ENCODE measurements around the gene APBA1.

APBA1 gene

DNA sequence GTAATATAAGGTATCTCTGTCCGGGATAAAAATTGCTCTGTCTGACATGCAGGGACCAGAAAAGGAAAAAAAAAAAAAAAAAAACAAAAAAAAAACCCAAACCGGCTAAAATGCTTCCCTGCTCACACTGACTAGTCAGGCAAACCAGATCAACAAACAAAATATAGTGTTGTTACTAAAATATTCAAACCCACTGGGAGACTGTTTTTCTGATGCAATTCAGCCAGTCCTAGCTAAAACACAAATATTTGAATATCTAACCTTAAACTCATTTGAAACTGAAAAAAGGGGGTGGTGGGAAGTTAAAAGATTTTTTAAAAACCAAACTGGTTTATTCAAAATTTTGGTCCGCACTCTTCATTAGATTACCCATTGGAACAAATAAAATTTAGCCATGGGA lies 61.0 kb downstream of the APBA1 start:
- ChIA-PET POLR2A (ENCODE audit: low non-redundant PET) (no interaction called here), CTCF (interaction anchor here (0.6 to 0.8 kb wide), 2 partner anchors 32 to 114 kb away, joined by 3 read pairs; no protein-coding TSS in a partner anchor)
- DNase-seq (ENCODE audit: low spot score) = no peak
- H3K27ac ChIP-seq = no peak overlapping the region
- TF ChIP-seq, protein P1, sequence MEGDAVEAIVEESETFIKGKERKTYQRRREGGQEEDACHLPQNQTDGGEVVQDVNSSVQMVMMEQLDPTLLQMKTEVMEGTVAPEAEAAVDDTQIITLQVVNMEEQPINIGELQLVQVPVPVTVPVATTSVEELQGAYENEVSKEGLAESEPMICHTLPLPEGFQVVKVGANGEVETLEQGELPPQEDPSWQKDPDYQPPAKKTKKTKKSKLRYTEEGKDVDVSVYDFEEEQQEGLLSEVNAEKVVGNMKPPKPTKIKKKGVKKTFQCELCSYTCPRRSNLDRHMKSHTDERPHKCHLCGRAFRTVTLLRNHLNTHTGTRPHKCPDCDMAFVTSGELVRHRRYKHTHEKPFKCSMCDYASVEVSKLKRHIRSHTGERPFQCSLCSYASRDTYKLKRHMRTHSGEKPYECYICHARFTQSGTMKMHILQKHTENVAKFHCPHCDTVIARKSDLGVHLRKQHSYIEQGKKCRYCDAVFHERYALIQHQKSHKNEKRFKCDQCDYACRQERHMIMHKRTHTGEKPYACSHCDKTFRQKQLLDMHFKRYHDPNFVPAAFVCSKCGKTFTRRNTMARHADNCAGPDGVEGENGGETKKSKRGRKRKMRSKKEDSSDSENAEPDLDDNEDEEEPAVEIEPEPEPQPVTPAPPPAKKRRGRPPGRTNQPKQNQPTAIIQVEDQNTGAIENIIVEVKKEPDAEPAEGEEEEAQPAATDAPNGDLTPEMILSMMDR (conservative IDR thresholded peaks at IDR 0.05; ENCODE audit: low read depth) = no peak

DNA sequence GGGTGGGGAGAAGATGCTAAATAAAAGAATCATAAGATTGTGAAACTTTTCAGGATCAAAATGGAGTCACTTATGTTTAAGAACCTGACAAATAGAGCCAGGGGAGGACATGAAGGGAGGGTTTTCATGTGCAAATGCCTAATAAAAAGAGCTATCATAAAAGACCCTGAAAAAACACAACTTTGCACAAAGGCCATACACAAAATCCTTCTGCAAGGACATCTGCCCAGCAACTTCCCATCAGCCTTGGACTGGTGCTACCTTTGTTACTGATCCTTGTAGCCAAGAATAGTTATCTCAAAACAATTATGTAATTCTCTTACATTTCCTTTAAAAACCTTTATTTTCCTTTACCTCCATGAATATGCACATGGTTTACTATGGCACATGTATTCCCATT lies 63.0 kb downstream of the APBA1 start:
- DNase-seq (ENCODE audit: low spot score) = no peak
- ChIA-PET POLR2A (ENCODE audit: low non-redundant PET) (no interaction called here), CTCF (no interaction called here)
- TF ChIP-seq, protein P1 (conservative IDR thresholded peaks at IDR 0.05; ENCODE audit: low read depth) = no peak
- H3K27ac ChIP-seq = no peak overlapping the region

GRCh38 chr9:69606089-69606488 lies 66.1 kb downstream of the APBA1 start:
- H3K27ac ChIP-seq = no peak overlapping the region
- ChIA-PET POLR2A (ENCODE audit: low non-redundant PET) (no interaction called here), CTCF (no interaction called here)
- TF ChIP-seq, protein P1 (conservative IDR thresholded peaks at IDR 0.05; ENCODE audit: low read depth) = no peak
- DNase-seq (ENCODE audit: low spot score) = no peak

- no peak for DNase-seq (ENCODE audit: low spot score)
- CTCF ChIA-PET = no interaction called here
- TF ChIP-seq, protein P1 (conservative IDR thresholded peaks at IDR 0.05; ENCODE audit: low read depth) = no peak
- no peak overlapping the region for H3K27ac ChIP-seq
- POLR2A ChIA-PET (ENCODE audit: low non-redundant PET) = no interaction called here
Measured at GRCh38 chr9:69605406-69605805, 66.8 kb downstream of the APBA1 start.

GRCh38 chr9:69604568-69605219 lies 67.5 kb downstream of the APBA1 start:
- no peak for DNase-seq (ENCODE audit: low spot score)
- TF ChIP-seq, protein P1 (conservative IDR thresholded peaks at IDR 0.05; ENCODE audit: low read depth) = no peak
- H3K27ac ChIP-seq = no peak overlapping the region
- POLR2A ChIA-PET (ENCODE audit: low non-redundant PET) = no interaction called here
- CTCF ChIA-PET = no interaction called here

DNA sequence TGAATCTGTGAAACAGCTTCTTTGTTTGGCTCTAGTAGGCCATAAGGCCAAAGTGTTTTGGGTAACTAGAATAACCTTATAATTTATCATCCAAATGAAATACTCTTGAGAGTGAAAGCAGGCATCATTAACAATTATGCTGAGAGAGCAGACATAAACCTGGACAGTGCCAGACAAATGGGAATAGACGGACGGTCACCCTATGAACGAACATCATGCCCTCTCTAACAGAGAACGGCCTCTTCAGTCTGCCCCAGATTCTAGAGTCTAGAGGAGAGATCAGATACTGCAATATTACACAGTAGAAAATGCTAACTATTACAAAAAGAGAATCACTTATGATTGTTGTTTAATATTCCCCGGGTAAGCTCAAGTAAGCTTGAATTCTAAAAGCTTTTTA lies 68.5 kb downstream of the APBA1 start:
- no peak overlapping the region for H3K27ac ChIP-seq
- no peak for DNase-seq (ENCODE audit: low spot score)
- ChIA-PET CTCF (no interaction called here), POLR2A (ENCODE audit: low non-redundant PET) (no interaction called here)
- TF ChIP-seq, protein P1 (conservative IDR thresholded peaks at IDR 0.05; ENCODE audit: low read depth) = no peak
